NOMO-1 treated with dmso at 0.1 percent for 144 hours (cell line): Measurements from ENCODE around the gene GLYR1.

Experiments used
- DNase-seq: peaks from one replicate; lab custom pipeline; 2025; ENCODE audit not compliant: unreplicated experiment; lab: John Stamatoyannopoulos, UW

Gene GLYR1

GRCh38 chr16:4850211-4850610, 3.1 kb upstream of the GLYR1 start:
- DNase-seq: no peak

DNA sequence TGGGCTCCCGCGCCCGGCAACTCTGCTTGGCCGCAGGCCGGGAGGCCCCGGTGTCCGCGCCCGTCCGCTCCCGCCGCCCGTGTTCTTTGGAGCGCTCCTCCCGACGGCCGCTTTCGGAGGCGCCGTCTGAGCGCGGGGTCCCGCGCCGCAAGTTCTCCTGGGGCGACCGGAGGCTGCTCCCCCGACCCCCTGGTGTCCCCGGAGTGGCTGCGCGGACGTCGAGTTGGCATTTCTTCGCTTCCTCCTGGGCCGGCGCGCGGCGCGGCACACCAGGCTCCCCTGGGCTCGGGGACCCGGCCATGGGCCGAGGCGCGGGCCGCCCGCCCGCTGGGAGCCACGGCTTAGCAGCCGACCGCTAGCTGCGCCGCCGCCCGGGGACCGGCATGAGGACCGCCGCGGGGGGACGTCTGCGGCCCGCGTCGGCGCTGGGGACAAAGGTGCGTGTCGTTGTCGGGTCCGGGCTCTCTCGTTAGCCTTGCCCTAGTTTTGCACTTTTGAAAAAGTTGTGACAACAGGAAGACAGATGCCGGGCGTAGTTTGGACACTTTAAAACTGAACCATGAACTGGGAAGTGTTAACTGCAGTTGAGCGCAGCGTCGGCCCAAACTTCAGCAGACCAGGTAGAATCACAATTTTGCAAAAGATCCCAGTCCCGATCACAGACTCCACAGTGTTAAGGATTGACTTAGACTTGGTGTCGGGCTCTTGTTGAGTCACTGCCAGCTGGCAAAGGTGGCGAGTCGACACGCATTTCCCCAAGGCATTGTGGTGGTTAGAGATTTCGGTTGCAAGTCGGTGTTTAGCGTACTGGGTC, 893 bp upstream of the GLYR1 start:
- DNase-seq: peak; percentile 10

GRCh38 chr16:4846503-4846900, 586 bp downstream of the GLYR1 start:
- DNase-seq: no peak

DNA sequence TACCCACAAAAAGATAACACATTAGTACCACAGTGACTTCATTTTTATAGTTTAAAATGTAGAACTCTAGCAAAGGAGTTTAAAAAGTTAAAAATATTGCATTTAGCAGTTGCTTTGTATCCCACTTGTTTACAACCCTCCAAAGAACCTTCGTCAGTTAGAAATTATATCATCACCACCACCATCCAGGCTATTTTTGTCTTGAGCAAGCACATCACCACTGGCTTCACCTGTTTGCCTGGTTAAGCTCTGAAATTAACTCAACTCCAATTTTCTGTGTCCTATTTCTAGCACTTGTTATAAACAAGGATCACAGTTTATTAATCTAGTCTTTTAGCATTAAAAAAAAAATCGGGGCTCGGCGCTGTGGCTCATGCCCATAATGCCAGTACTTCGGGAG, 6.1 kb downstream of the GLYR1 start:
- DNase-seq: no peak

DNA sequence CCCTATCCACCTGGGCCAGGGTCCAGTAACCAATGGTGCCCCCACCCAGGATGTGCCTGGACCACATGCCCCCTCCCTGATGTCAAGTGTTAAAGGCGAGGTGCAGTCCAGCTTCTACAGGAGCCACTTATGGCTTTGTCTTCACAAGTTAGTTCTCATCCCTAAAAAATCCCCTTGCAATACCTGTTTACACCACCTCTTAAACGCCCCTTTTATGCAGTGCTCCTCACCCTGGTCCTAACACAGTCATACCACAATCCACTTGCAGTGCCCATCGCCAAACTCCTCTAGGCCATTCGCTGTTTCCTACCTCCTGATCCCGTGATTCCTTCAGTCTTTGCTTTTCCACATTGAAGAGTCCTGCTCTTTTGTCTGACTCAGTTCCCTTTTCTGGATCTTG, 7.1 kb downstream of the GLYR1 start:
- DNase-seq: no peak

DNA sequence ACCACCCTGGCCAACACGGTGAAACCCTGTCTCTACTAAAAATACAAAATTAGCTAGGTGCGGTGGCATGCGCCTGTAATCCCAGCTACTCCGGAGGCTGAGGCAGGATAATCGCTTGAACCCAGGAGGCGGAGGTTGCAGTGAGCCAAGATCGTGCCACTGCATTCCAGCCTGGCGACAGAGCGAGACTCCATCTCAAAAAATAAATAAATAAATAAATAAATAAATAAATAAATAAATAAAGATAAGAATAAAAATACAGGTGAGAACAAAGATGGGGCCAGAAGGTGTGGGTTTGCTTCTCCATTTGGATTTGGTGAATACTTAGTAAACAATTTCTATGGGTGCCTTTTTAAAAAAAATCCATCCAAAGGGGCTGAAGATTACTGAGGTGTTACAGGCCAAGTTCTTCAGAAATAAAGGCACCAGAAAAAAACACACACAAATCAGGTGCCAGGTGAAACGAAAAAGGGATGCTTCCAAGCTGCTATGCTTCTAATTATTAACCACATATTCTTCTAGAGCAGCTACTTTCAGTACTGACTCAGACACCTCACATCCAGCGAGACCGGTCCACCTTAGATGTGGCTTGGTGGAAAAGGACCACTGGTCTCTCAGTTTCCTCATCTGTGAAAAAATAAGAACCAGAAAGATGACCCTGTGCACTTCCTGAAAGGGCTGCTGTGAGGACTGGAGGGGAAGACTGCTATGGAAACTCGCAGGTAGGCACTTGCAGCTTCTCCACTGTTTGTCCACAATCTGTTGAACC, 9.2 kb downstream of the GLYR1 start:
- DNase-seq: no peak

- no peak for DNase-seq
Measured at GRCh38 chr16:4836727-4837126, 10.4 kb downstream of the GLYR1 start.

- DNase-seq: no peak
Measured at GRCh38 chr16:4833584-4833983, 13.5 kb downstream of the GLYR1 start.

- no peak for DNase-seq
Measured at GRCh38 chr16:4832698-4833343, 14.3 kb downstream of the GLYR1 start.

DNA sequence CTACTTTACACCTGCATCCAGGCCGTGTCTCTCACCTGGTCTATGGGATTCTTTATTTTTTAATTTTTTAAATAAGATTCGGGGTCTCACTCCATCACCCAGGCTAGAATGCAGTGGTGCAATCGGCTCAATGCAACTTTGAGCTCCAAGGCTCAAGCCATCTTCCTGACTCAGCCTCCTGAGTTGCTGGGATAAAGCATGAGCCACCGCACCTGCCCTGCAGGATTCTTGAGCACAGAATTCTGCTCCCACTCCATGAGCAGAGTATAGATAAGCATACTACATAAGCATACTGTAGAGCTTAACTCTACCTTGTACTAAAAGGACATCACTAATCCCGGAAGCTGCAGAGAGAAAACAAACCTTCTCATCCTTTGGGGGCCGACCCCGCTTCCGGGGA, 15.5 kb downstream of the GLYR1 start:
- DNase-seq: no peak

DNA sequence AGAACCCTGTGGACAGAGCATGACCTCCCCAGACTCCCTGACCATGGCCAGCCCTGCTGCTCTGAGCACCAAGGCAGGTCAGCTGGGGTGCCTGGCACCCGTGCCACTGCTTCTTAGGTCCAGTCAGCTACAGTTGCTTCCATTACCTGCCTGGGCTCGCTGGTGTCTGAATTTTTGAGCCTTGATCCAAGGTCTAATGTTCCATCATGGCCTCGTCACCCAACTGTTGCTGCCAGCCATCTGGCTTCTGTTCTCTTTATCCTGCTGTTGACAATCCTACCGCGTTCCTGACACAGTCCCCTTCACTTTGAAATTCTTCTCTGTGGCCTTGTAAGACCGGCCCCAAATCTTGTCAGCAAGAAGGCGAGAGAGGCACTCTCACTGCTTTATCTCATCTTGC, 16.7 kb downstream of the GLYR1 start:
- no peak for DNase-seq

DNA sequence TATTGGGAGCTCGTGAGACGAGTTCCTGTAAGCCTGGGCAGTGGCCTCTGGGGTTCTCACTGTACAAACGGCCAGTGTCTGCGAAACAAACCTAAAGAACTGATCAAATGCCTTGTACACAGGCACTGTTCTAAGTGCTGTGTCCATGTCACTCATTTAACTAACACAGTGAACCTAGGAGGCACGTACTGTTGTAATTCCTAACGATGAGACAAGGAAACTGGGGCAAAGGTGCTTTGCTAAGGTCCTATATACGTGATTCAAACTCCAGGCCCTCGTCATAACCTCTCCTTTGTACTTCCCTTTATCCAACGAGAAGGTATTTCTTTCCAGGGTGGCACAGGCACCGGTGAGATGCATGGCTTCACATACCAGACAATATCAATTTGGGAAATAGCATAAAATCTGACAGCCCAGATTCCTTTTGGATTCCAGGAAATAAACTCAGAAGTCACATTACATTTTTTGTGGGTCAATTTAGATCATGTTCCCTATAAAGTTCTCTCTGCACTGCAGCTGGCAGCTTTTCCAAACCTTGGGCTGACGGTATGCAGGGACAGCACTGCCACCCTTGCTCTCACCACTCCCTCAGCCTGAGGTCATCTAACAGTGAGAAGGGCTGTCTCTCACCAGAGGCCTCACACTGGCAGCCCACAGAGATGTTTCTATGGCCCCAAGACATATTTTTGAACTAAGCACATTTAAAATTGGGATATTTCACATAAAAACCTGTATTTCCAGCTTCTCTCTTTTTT, 18.3 kb downstream of the GLYR1 start:
- DNase-seq: no peak

DNA sequence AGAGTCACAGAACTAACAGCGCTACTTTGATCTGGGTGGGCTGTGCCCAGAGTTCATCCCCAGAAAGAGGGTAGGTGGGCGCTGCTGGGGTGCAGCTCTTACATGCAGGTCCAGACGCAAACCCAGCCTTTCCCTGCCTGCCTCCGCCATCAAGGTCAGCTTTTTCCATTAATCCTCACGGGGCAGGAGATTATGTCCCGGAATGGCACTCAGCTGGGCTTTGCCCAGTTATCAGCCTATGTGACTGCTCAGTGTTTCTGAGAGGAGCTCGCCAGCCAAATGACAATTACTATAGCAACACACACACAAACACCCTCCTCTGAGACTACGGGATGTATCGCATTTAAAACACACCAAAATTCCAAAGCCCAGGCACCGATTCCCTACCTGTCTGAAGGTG, 20.1 kb downstream of the GLYR1 start:
- no peak for DNase-seq

- DNase-seq: no peak
Measured at GRCh38 chr16:4826526-4826925, 20.6 kb downstream of the GLYR1 start.

- DNase-seq: no peak
Measured at GRCh38 chr16:4825196-4825595, 21.9 kb downstream of the GLYR1 start.

GRCh38 chr16:4820652-4821051, 26.4 kb downstream of the GLYR1 start:
- no peak for DNase-seq

DNA sequence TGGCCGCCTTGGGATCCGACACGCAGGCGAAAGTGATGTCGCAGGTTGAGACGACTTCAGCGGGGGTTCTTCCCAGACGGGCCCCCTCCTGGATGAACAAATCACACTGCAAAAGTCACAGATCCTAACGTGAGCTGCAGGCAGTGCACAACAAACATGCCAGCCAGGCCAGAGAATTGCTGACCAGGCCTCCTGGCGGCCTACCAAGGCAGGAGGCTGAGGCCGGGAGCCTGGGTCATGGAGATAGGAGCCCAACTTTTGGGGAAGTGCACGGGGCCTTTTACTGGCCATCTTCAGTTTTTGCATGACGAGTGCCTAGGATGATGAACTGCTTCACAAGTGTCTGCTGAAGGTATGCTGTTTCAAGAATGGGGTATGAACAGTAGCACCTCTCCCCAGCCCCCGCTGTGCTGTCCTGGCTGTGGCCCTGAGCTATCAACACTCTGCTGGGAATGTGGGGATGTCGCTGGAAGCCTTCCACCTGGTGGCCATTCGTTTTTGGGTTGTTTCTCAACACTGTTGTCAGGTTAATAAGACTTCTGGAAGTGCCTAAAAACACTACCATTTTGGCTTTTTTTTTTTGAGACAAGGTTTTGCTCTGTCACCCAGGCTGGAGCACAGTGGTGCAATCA, 32.4 kb downstream of the GLYR1 start:
- no peak for DNase-seq

- DNase-seq: no peak
Measured at GRCh38 chr16:4814046-4814445, 33.0 kb downstream of the GLYR1 start.

DNA sequence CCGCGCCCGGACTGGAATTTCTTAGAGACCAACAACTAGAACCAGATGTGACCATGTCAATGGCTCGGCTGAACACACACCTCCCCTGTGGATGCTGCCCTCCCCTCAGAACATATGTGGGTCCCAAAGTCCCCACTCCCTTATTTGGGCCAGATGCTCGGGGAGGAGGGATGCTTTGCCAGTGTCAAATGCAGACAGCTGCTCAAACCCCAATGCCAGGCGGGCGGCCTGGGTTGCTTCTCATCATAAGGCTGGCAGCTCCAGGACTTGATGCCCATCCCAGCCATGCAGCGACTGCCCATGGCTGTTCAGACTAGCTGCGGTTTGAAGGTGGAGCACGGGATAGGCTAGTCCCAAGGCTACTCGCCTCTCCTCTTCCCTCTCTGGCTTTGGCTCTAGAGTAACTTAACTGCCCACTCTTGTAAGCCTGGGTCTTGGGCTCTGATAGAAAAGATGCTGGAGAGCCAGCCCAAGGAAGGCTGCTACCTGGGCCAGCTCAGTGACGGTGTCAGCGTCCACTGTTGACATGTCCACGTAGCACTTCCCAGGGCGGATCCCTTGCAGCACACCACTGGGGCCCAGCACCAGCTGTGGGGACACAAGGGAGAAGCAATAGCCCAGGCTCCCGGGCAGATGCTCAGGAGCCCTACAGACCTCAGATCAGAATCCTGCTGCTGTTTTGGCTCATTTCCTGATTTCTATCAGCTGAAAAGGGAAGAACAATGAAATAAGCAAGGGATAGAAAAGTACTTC, 33.7 kb downstream of the GLYR1 start:
- DNase-seq: no peak

DNA sequence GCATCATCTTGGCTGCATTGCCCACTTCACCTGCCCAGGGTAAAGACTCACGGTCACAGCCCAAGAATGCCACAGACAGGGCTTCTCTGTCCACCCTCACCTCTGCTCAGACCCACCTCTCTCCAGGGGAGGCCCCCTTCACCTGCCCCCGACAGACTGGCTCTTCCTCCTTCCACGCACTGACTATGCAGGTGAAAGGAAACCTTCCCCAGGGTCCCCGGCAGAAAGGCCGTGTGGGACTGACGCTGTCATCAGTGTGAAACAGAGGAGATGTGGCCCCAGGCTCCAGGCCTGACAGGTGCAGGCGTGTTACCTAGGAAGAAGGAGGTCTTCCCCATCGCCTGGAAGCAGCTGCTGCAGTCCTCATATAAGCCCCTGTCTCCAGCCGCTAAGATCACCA, 35.3 kb downstream of the GLYR1 start:
- DNase-seq: no peak
